Measurements from ENCODE around the gene FCRL3.

GRCh38 chr1:157678721-157679120 is 21.8 kb downstream of the FCRL3 start:
- no peak for TF ChIP-seq CTCF (conservative IDR thresholded peaks at IDR 0.05)
- TF ChIP-seq EZH2 (IDR thresholded peaks at IDR 0.05; ENCODE audit: low read depth): no peak

Data from PC-9 (cell line).